ENCODE results near the gene CKLF.

CKLF gene

GRCh38 chr16:66574081-66574480 lies 21.7 kb downstream of the CKLF start:
- TF ChIP-seq CTCF (IDR thresholded peaks at IDR 0.05; ENCODE audit: low read depth, low read length, missing control alignments) = no peak
- DNase-seq (ENCODE audit: low read depth) = no peak
- no peak overlapping the region for H3K4me3 ChIP-seq (ENCODE audit: low read depth, low read length)

- no peak for TF ChIP-seq CTCF (IDR thresholded peaks at IDR 0.05; ENCODE audit: low read depth, low read length, missing control alignments)
- no peak overlapping the region for H3K4me3 ChIP-seq (ENCODE audit: low read depth, low read length)
- no peak for DNase-seq (ENCODE audit: low read depth)
These were observed 22.2 kb downstream of the CKLF start for GRCh38 chr16:66574531-66574930.

GRCh38 chr16:66575060-66575459 lies 22.7 kb downstream of the CKLF start:
- TF ChIP-seq CTCF (IDR thresholded peaks at IDR 0.05; ENCODE audit: low read depth, low read length, missing control alignments) = no peak
- DNase-seq (ENCODE audit: low read depth) = no peak
- no peak overlapping the region for H3K4me3 ChIP-seq (ENCODE audit: low read depth, low read length)

GRCh38 chr16:66576296-66576695 lies 23.9 kb downstream of the CKLF start:
- no peak for DNase-seq (ENCODE audit: low read depth)
- no peak overlapping the region for H3K4me3 ChIP-seq (ENCODE audit: low read depth, low read length)
- TF ChIP-seq CTCF (IDR thresholded peaks at IDR 0.05; ENCODE audit: low read depth, low read length, missing control alignments) = no peak

GRCh38 chr16:66578651-66579531 lies 26.5 kb downstream of the CKLF start, which contains the start of gene CMTM2:
Gene CMTM2 (plus strand): TSS chr16:66579463. CDS start chr16:66579608, 145 bp downstream.
- no peak for TF ChIP-seq CTCF (IDR thresholded peaks at IDR 0.05; ENCODE audit: low read depth, low read length, missing control alignments)
- H3K4me3 ChIP-seq (ENCODE audit: low read depth, low read length) = no peak within 1 kb of the TSS
- no peak for DNase-seq (ENCODE audit: low read depth)

GRCh38 chr16:66580605-66581209 lies 28.3 kb downstream of the CKLF start:
- TF ChIP-seq CTCF (IDR thresholded peaks at IDR 0.05; ENCODE audit: low read depth, low read length, missing control alignments) = no peak
- no peak overlapping the region for H3K4me3 ChIP-seq (ENCODE audit: low read depth, low read length)
- DNase-seq (ENCODE audit: low read depth) = no peak
